Measurements from ENCODE around the gene SMTNL2. TPM values are rescaled to one million over a fixed set of nuclear protein-coding genes. Genes with fewer than 3 reads are reported as not detected.
"Not testable (repeated sequence)": the region's sequence is repeated elsewhere in the genome, so short reads cannot be mapped to it uniquely, and the experiment has no call there.

Gene SMTNL2
- total RNA-seq, 1 donor, result not detected

DNA sequence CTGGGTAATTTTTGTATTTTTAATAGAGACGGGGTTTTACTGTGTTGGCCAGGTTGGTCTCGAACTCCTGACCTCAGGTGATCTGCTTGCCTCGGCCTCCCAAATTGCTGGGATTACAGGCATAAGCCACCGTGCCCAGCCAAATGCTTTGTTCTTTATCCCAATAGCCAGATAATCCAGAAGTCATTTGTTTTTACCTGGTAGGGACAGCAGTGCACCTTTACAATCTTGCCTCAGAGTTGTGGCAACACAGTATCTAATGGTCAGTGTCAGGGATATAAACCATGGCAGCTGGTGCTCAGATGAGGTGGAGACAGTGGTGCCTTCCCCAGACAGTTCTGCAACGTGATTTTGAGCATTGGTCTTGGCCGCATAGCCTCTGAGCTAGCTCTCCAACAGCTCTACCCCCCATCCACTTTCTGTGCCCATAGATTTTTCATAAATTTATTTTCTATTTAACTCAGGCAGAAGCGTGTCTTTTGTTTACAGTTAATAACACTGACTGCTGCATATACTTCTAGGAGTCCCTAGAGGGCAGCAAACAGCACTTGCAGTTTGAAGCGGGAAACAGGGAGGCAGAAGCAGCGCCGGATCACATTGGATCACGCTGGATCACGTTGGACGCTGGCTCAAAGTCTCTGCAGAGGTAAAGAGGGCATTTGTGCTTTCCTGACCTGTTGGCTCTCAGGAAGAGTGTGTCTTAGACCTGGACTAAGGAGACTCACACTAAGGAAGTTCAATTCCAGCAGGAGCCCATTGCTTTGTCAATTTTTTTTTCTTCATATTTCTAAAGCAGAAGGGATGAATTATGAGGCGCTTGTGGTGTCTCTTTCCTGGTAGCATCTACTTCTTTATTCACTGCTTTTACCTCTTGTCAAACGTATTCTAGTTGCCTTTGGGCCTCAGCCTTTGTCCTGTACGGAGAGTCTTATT, 18.9 kb upstream of the SMTNL2 start:
- H3K27me3 ChIP-seq (ENCODE audit: insufficient read depth, low read length), result no peaks in the 10 kb centered on the region
- H3K4me3 ChIP-seq (ENCODE audit: low read length), result no peak overlapping the region
- peaks cover 14% of the 10 kb centered on the region for H3K4me1 ChIP-seq (ENCODE audit: insufficient read depth, low read length)
- H3K9me3 ChIP-seq (ENCODE audit: low read depth, low read length), result no peaks in the 10 kb centered on the region

DNA sequence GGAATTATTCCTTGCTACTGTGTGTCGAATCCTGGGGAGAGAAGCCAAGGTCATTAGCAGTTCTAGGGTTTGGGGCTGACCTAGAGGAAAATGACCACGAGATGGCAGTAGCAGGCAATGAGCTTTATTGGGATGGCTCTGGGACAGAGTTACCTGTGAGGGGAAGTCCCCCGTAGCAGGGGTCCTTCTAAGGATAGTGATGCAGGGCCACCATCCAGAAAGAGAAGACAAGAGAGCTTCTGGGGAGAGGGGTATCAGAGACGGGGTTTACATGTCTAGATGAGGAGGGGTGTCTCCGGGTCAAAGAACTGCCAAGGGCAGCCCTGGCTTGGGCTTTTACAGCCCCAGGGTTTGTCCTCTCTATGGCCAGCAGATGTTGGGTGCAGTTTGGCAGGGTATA, 17.5 kb upstream of the SMTNL2 start:
- Histone ChIP-seq H3K4me3 (ENCODE audit: low read length) (no peak overlapping the region), H3K9me3 (ENCODE audit: low read depth, low read length) (no peaks in the 10 kb centered on the region), H3K4me1 (ENCODE audit: insufficient read depth, low read length) (peaks cover 14% of the 10 kb centered on the region), H3K27me3 (ENCODE audit: insufficient read depth, low read length) (no peaks in the 10 kb centered on the region)

DNA sequence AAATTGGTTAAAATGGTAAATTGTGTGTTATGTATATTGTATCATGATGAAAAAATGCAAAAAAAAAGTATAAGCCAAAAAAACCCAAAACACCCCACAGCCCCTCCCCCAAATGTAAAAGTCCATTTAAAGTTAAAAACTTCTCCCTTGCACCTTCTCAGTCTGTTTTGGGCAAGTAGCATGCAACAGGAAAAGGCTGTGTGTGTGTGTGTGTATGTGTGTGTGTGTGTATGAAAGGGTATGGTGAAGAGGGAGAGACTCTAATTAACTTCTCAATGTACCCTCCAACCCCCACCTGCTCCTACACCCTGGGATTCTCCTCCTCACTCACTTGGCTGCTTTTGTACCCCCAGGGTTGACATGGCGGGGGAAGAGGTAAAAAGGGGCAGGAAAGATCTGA, 14.7 kb upstream of the SMTNL2 start:
- H3K9me3 ChIP-seq (ENCODE audit: low read depth, low read length), result no peaks in the 10 kb centered on the region
- H3K4me3 ChIP-seq (ENCODE audit: low read length), result no peak overlapping the region
- no peaks in the 10 kb centered on the region for H3K27me3 ChIP-seq (ENCODE audit: insufficient read depth, low read length)
- peaks cover 6% of the 10 kb centered on the region for H3K4me1 ChIP-seq (ENCODE audit: insufficient read depth, low read length)

DNA sequence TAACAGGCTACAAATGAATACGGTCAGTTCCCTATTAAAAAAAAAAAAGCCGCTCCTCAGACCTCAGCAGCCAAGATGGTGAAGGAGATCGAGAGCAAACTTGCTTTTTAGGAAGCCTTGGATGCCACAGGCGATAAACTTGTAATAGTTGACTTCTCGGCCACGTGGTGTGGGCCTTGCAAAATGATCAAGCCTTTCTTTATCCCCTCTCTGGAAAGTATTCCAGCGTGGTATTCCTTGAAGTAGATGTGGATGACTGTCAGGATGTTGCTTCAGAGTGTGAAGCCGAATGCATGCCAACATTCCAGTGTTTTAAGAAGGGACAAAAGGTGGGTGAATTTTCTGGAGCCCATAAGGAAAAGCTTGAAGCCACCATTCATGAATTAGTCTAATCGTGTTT, 12.2 kb upstream of the SMTNL2 start:
- H3K4me1 ChIP-seq (ENCODE audit: insufficient read depth, low read length), result no peaks in the 10 kb centered on the region
- H3K4me3 ChIP-seq (ENCODE audit: low read length), result no peak overlapping the region
- no peaks in the 10 kb centered on the region for H3K9me3 ChIP-seq (ENCODE audit: low read depth, low read length)
- H3K27me3 ChIP-seq (ENCODE audit: insufficient read depth, low read length), result no peaks in the 10 kb centered on the region

DNA sequence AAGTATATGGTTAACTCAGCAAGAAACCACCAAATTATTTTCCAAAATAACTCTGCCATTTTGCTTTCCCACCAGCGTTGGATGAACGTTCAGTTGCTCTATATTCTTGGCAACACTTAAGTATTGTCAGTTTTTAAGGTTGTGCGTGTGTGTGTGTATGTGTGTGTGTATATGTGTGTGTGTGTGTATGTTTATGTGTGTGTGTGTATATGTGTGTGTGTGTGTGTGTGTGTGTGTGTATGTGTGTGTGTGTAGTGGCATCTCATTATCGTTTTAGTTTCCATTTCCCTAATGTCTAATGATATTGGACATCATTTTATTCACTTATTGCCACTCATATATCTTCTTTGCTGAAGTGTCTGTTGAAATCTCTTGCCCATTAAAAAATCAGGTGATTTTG, 11.2 kb upstream of the SMTNL2 start:
- no peaks in the 10 kb centered on the region for H3K9me3 ChIP-seq (ENCODE audit: low read depth, low read length)
- H3K27me3 ChIP-seq (ENCODE audit: insufficient read depth, low read length), result no peaks in the 10 kb centered on the region
- no peak overlapping the region for H3K4me3 ChIP-seq (ENCODE audit: low read length)
- no peaks in the 10 kb centered on the region for H3K4me1 ChIP-seq (ENCODE audit: insufficient read depth, low read length)

DNA sequence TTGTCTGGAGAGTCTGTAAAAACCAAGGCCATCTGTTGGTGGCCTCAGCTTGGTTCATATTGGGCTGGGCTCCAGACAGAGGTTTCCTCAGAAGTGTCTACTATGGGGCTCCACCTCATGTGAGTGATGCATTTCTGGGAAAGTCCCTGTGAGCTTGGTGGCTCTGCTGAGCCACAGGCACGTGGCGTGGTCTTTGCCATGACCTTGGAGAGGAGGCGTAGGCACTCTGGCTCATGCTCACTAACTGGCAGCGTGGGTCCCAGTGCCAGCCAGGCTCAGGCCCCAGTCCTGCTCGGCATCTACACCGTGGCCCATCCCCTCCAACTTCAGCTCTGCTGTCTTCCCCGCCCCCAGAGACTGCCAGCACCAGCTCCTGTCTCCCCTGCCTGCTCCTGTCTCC, 10.7 kb upstream of the SMTNL2 start:
- Histone ChIP-seq H3K27me3 (ENCODE audit: insufficient read depth, low read length) (no peaks in the 10 kb centered on the region), H3K9me3 (ENCODE audit: low read depth, low read length) (no peaks in the 10 kb centered on the region), H3K4me1 (ENCODE audit: insufficient read depth, low read length) (no peaks in the 10 kb centered on the region), H3K4me3 (ENCODE audit: low read length) (no peak overlapping the region)

DNA sequence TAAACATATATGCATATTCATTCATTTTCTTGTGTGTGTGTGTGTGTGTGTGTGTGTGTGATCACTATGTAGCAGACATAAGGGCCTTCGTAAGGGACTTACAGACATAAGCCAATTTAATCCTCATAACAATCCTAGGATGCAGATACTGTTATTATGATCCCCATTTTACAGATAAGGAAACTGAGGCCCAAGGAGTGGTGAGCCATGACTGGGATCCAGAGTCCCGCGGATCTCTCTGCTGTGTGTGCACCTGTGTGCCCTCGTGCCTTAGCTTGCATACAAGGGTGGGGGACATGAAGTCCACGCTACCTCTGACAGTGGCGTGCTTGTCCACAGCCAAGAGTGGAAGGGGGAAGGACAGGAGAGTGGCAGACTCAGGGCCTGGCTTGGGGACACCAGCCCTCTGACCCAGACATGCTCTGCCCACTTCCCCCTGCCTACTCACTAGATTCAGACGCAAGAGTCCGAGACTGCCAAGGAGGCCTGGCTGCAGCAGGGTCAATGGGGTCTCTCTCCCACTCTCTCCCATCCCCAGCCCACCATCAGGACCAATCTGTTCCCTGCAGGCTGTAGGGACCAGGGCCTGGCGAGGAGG, 9.8 kb upstream of the SMTNL2 start:
- no peaks in the 10 kb centered on the region for H3K9me3 ChIP-seq (ENCODE audit: low read depth, low read length)
- no peaks in the 10 kb centered on the region for H3K27me3 ChIP-seq (ENCODE audit: insufficient read depth, low read length)
- H3K4me3 ChIP-seq (ENCODE audit: low read length), result no peak overlapping the region
- no peaks in the 10 kb centered on the region for H3K4me1 ChIP-seq (ENCODE audit: insufficient read depth, low read length)

DNA sequence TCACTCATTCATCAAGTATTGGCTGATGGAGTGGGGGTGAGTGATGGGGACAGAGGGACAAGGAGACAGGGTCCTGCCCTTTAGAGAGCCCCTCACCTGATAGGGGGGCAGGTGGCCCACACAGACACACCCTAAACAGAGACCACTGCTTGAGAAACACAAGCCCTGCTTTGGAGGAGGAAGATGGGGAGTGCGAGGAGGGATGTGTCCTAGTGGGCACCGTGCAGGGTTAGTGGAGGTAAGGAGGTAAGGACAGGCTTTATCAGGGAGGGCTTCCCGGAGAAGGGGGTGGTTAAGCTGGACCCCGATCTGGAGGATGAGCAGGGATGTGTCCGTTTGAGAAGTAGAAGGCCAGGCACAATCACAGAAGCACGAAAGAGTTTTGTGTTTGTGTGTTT, 8.2 kb upstream of the SMTNL2 start:
- Histone ChIP-seq H3K9me3 (ENCODE audit: low read depth, low read length) (no peaks in the 10 kb centered on the region), H3K4me1 (ENCODE audit: insufficient read depth, low read length) (no peaks in the 10 kb centered on the region), H3K4me3 (ENCODE audit: low read length) (no peak overlapping the region), H3K27me3 (ENCODE audit: insufficient read depth, low read length) (no peaks in the 10 kb centered on the region)

DNA sequence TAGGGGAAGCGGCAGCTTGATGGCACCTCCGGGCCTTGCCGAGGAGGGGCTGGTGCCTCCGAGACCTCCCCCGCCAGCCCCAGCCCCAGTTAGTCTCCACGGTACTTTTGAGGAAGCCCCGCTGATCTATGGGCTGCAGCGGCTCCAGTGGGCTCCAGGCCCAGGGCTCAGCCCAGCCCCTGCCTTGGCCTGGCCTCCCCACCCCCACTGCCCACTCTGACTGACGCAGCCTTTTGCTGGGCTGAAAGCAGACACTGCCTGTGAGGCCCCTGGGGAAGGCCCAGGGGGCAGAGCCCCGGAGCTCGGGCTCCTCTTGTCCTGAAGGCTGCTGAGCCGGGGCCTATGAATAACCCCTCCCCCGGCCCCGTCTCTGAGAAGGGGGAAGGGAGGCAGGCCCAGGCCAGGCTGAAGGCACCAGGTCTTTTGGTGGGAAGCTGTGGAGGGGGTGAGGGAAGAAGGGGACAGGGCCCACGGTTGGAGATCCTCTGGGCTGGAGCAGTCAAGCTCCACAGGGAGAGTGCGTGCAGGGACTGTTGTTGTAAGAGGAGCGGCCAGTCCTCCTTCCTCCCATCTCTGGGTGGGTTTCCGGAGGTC, 7.5 kb upstream of the SMTNL2 start:
- Histone ChIP-seq H3K9me3 (ENCODE audit: low read depth, low read length) (no peaks in the 10 kb centered on the region), H3K27me3 (ENCODE audit: insufficient read depth, low read length) (no peaks in the 10 kb centered on the region), H3K4me1 (ENCODE audit: insufficient read depth, low read length) (no peaks in the 10 kb centered on the region), H3K4me3 (ENCODE audit: low read length) (no peak overlapping the region)

DNA sequence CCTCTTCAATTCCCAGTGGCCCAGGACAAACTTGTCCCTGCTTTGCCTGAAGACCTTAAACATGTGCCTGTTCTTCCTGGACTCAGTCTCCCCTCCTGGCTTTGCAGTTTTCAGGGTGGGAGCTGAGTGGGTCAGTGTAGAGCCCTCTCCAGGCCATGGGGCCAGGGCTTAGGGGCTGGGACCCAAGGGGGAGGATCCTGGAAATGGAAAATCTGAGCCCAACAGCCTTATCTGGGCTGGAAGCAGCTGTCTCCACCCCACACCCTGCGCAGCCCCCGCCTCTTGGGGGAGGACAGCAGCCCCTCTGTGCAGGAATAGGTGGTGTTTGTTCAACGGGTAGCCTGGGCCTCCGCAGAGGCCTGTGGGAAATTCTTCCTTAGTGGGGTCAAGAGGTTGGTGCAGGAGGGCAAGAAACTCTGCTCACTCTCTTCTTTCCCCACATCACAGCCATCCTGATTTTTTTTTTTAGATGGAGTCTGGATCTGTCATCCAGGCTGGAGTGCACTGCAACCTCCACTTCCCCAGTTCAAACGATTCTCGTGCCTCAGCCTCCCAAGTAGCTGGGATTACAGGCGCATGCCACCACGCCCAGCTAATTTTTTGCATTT, 6.8 kb upstream of the SMTNL2 start:
- no peaks in the 10 kb centered on the region for H3K4me1 ChIP-seq (ENCODE audit: insufficient read depth, low read length)
- no peaks in the 10 kb centered on the region for H3K27me3 ChIP-seq (ENCODE audit: insufficient read depth, low read length)
- H3K4me3 ChIP-seq (ENCODE audit: low read length), result no peak overlapping the region
- no peaks in the 10 kb centered on the region for H3K9me3 ChIP-seq (ENCODE audit: low read depth, low read length)

DNA sequence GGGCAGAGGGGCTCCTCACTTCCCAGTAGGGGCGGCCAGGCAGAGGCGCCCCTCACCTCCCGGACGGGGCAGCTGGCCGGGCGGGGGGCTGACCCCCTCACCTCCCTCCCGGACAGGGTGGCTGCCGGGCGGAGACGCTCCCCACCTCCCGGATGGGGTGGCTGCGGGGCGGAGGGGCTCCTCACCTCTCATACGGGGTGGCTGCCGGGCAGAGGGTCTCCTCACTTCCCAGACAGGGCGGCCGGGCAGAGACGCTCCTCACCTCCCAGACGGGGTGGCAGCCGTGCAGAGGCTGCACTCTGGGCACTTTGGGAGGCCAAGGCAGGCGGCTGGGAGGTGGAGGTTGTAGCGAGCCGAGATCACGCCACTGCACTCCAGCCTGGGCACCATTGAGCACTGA, 6.0 kb upstream of the SMTNL2 start:
- not testable (repeated sequence) for H3K4me3 ChIP-seq (ENCODE audit: low read length); H3K9me3 ChIP-seq (ENCODE audit: low read depth, low read length); H3K27me3 ChIP-seq (ENCODE audit: insufficient read depth, low read length)

DNA sequence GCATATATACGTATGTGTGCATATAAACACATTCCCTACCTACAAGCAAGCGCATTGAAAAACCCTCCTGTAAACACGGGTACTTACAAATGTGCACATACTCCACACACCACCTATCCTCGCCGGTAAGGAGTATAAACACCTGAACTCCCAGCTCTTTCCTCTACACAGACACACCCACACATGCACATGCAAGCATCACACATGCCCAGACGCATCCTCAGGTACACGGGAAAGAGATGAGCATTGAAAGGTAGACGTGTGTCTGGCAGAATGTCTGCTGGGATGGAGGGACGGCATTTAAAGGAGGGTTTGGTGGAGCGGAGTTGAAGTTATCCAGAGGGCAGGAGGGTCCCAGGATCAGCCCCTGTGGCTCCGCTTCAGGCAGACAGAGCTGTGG, 4.7 kb upstream of the SMTNL2 start:
- Histone ChIP-seq H3K9me3 (ENCODE audit: low read depth, low read length) (no peaks in the 10 kb centered on the region), H3K27me3 (ENCODE audit: insufficient read depth, low read length) (peaks cover 13% of the 10 kb centered on the region), H3K4me1 (ENCODE audit: insufficient read depth, low read length) (no peaks in the 10 kb centered on the region), H3K4me3 (ENCODE audit: low read length) (no peak overlapping the region)

More for the DNA sequence above, 6.0 kb upstream of the SMTNL2 start:
- not testable (repeated sequence) for H3K4me1 ChIP-seq (ENCODE audit: insufficient read depth, low read length)

DNA sequence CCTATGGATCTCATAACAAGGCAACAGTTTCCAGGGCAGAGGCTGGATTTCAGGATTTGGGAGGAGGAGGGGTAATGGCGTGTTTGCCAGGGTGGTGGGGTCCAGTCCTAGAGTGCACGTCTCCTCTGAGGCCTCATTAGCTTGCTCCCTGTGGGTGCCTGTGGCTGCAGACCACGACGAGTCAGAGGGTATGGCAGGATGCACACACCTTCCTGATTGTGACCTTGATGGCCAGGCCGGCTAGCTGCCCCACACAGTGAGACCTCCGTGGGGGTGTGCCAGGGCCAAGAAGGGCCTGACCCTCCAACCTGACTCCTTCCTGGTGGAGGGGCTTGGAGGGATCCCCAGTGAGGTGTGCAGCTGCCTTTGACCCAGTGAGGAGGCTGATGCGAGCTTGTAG, 4.0 kb upstream of the SMTNL2 start:
- Histone ChIP-seq H3K4me3 (ENCODE audit: low read length) (no peak overlapping the region), H3K27me3 (ENCODE audit: insufficient read depth, low read length) (peaks cover 18% of the 10 kb centered on the region), H3K4me1 (ENCODE audit: insufficient read depth, low read length) (no peaks in the 10 kb centered on the region), H3K9me3 (ENCODE audit: low read depth, low read length) (no peaks in the 10 kb centered on the region)

DNA sequence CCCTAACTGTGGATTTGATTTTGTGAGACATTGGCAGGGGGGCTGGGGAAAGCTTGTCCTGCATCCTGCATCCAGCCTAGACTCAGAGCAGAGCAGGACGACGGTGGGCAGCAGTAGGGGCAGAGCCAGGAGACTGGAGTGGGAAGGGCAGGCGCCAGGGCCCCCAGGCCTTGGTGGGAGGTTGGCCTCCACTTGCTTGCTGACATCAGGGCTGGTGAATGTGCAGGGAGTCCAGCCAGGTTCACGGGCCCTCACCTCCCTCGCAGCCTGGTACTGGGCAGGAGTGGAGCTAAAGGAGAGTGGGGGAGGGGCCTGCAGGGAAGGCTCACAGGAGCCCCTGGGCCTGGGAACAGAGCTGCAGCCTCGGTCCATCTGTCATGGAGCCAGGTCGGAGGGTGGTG, 2.2 kb upstream of the SMTNL2 start:
- H3K4me1 ChIP-seq (ENCODE audit: insufficient read depth, low read length), result no peaks in the 10 kb centered on the region
- H3K9me3 ChIP-seq (ENCODE audit: low read depth, low read length), result no peaks in the 10 kb centered on the region
- no peak overlapping the region for H3K4me3 ChIP-seq (ENCODE audit: low read length)
- peaks cover 26% of the 10 kb centered on the region for H3K27me3 ChIP-seq (ENCODE audit: insufficient read depth, low read length)

DNA sequence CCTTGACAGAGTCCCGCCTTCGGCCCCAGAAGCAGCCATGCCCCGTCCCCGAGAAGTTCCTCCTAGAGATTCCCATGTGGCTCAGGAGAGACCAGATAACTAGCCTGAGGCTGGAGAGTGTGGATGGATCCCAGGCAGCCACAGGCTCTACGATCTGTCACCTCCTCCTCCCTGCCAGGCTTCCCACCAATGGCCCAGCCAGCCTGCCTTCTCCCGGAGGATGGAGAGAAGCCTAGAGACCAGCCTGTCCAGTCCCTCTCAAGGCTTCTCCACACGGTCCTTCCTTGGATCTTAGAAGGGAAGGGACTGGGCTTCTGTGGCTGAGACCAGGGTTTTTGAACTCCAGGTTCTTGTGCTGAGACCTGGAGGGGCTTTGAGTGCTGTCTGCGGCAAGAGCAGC, 1.6 kb upstream of the SMTNL2 start:
- Histone ChIP-seq H3K4me3 (ENCODE audit: low read length) (no peak overlapping the region), H3K9me3 (ENCODE audit: low read depth, low read length) (no peaks in the 10 kb centered on the region), H3K27me3 (ENCODE audit: insufficient read depth, low read length) (peaks cover 26% of the 10 kb centered on the region), H3K4me1 (ENCODE audit: insufficient read depth, low read length) (no peaks in the 10 kb centered on the region)
